ENCODE results near the gene SRRM1.
"Not testable (repeated sequence)": the region's sequence is repeated elsewhere in the genome, so short reads cannot be mapped to it uniquely, and the experiment has no call there.

Gene SRRM1

GRCh38 chr1:24643363-24644099 lies 429 bp downstream of the SRRM1 start:
- DNase-seq (ENCODE audit: low spot score), result no peak

- DNase-seq (ENCODE audit: low spot score), result peak; percentile 14
Measured at GRCh38 chr1:24644100-24644384, 940 bp downstream of the SRRM1 start.

GRCh38 chr1:24648919-24649318 lies 5.8 kb downstream of the SRRM1 start:
- no peak for DNase-seq (ENCODE audit: low spot score)

- no peak for DNase-seq (ENCODE audit: low spot score)
Measured at GRCh38 chr1:24652382-24652781, 9.3 kb downstream of the SRRM1 start.

- DNase-seq (ENCODE audit: low spot score), result no peak
Measured at GRCh38 chr1:24654010-24654409, 10.9 kb downstream of the SRRM1 start.

GRCh38 chr1:24656046-24656445 lies 12.9 kb downstream of the SRRM1 start:
- DNase-seq (ENCODE audit: low spot score), result peak; percentile 24

- no peak for DNase-seq (ENCODE audit: low spot score)
Measured at GRCh38 chr1:24657781-24658180, 14.7 kb downstream of the SRRM1 start.

- no peak for DNase-seq (ENCODE audit: low spot score)
Measured at GRCh38 chr1:24659166-24659904, 16.2 kb downstream of the SRRM1 start.

GRCh38 chr1:24659993-24660665 lies 17.0 kb downstream of the SRRM1 start:
- no peak for DNase-seq (ENCODE audit: low spot score)

GRCh38 chr1:24664507-24665033 lies 21.5 kb downstream of the SRRM1 start:
- no peak for DNase-seq (ENCODE audit: low spot score)

GRCh38 chr1:24666794-24667193 lies 23.7 kb downstream of the SRRM1 start:
- no peak for DNase-seq (ENCODE audit: low spot score)

GRCh38 chr1:24671372-24671771 lies 28.3 kb downstream of the SRRM1 start:
- not testable (repeated sequence) for DNase-seq (ENCODE audit: low spot score)

GRCh38 chr1:24672686-24673085 lies 29.6 kb downstream of the SRRM1 start:
- not testable (repeated sequence) for DNase-seq (ENCODE audit: low spot score)

- DNase-seq (ENCODE audit: low spot score), result no peak
Measured at GRCh38 chr1:24673341-24673740, 30.2 kb downstream of the SRRM1 start.

GRCh38 chr1:24678421-24678820 lies 35.3 kb downstream of the SRRM1 start:
- not testable (repeated sequence) for DNase-seq (ENCODE audit: low spot score)

- DNase-seq (ENCODE audit: low spot score), result no peak
Measured at GRCh38 chr1:24679725-24680124, 36.6 kb downstream of the SRRM1 start.

- DNase-seq (ENCODE audit: low spot score), result no peak
Measured at GRCh38 chr1:24683713-24684162, 40.6 kb downstream of the SRRM1 start.

GRCh38 chr1:24688033-24688432 lies 44.9 kb downstream of the SRRM1 start:
- DNase-seq (ENCODE audit: low spot score), result no peak

- peak; percentile 59 for DNase-seq (ENCODE audit: low spot score)
Measured at GRCh38 chr1:24688621-24689195, 45.6 kb downstream of the SRRM1 start.

- no peak for DNase-seq (ENCODE audit: low spot score)
Measured at GRCh38 chr1:24691051-24691450, 47.9 kb downstream of the SRRM1 start.

GRCh38 chr1:24692351-24692980 lies 49.4 kb downstream of the SRRM1 start:
- DNase-seq (ENCODE audit: low spot score), result no peak

- DNase-seq (ENCODE audit: low spot score), result no peak
Measured at GRCh38 chr1:24693827-24694379, 50.8 kb downstream of the SRRM1 start.

Measured in hematopoietic multipotent progenitor cell treated with erythropoietin and hydrocortisone succinate and interleukin-3 and kit ligand, for 15 days (in vitro differentiated cells).